ENCODE data around the gene IL1R1. TPM values are rescaled to one million over a fixed set of nuclear protein-coding genes. Genes with fewer than 3 reads are reported as not detected.

The IL1R1 gene
- total RNA-seq, 2 experiments from 2014 or later, result not detected

DNA sequence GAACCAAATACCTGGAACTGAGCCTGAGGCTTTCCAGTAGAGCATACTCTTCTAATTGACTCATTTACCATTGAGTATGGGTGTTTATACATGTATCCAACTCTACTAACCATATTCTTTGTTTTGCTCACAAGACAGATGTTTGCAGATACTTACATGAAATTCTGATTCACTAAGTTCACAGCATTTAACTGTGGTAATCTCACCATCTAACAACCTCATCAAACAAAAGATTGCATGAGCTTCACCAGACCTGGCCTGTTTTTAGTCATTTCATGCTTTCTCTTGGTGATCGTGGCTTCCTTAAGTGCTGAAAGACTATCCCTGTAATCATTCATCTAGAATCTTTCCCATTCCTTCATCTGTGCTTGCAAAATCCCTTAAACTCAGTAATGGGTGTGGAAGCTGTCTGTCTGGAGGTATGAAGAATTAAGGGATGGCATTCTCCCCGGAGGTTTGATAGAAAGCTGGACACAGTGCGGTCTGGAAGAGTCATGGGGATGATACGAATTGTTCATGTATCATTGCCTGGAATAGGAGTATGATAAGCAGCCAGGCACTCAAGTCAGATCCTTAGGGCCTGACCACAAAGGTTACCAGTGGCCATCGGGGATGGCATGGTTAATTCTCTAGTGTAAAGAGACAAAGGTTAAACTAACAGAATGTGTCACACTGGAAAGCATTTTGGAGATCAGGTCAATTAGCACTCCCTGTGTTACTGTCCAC lies 42.0 kb upstream of the IL1R1 start:
- Histone ChIP-seq H3K9me3 (ENCODE audit: low read length) (0 out of 2 replicates have a peak, but pooled peaks cover 4% of the 10 kb centered on the region), H3K27ac (ENCODE audit: low read depth, low read length, poor library complexity, severe bottlenecking) (no peak overlapping the region), H3K9me2 (ENCODE audit: insufficient read depth, low read length) (no peaks in the 10 kb centered on the region), H3K4me2 (ENCODE audit: low read length) (no peak overlapping the region), H3K79me2 (ENCODE audit: insufficient read depth, low read depth, low read length) (no peaks in the 10 kb centered on the region), H3K36me3 (ENCODE audit: insufficient read depth, low read length) (no peaks in the 10 kb centered on the region), H3K4me1 (ENCODE audit: insufficient read depth, low read length, poor library complexity, severe bottlenecking) (no peaks in the 10 kb centered on the region), H2AFZ (ENCODE audit: low read length) (no peak overlapping the region), H3K4me3 (ENCODE audit: low read depth, low read length, poor library complexity, severe bottlenecking) (no peak overlapping the region), H4K20me1 (ENCODE audit: insufficient read depth, low read length) (no peaks in the 10 kb centered on the region)
- DNase-seq (ENCODE audit: low spot score), result no peak
- TF ChIP-seq, protein P1, sequence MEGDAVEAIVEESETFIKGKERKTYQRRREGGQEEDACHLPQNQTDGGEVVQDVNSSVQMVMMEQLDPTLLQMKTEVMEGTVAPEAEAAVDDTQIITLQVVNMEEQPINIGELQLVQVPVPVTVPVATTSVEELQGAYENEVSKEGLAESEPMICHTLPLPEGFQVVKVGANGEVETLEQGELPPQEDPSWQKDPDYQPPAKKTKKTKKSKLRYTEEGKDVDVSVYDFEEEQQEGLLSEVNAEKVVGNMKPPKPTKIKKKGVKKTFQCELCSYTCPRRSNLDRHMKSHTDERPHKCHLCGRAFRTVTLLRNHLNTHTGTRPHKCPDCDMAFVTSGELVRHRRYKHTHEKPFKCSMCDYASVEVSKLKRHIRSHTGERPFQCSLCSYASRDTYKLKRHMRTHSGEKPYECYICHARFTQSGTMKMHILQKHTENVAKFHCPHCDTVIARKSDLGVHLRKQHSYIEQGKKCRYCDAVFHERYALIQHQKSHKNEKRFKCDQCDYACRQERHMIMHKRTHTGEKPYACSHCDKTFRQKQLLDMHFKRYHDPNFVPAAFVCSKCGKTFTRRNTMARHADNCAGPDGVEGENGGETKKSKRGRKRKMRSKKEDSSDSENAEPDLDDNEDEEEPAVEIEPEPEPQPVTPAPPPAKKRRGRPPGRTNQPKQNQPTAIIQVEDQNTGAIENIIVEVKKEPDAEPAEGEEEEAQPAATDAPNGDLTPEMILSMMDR (conservative IDR thresholded peaks at IDR 0.05; ENCODE audit: low read length), result no peak
- TF ChIP-seq EZH2phosphoT487 (IDR thresholded peaks at IDR 0.05; ENCODE audit: borderline replicate concordance, low read depth, low read length), result no peak
- CTCF ChIA-PET (ENCODE audit: unreplicated experiment), result no interaction called here
- POLR2A ChIA-PET, result no interaction called here
- BruUV-seq (replicated peaks), result no TSS peak
- intact Hi-C loops (cut with micrococcal nuclease; ENCODE audit: unreplicated experiment), result no loop called here

DNA sequence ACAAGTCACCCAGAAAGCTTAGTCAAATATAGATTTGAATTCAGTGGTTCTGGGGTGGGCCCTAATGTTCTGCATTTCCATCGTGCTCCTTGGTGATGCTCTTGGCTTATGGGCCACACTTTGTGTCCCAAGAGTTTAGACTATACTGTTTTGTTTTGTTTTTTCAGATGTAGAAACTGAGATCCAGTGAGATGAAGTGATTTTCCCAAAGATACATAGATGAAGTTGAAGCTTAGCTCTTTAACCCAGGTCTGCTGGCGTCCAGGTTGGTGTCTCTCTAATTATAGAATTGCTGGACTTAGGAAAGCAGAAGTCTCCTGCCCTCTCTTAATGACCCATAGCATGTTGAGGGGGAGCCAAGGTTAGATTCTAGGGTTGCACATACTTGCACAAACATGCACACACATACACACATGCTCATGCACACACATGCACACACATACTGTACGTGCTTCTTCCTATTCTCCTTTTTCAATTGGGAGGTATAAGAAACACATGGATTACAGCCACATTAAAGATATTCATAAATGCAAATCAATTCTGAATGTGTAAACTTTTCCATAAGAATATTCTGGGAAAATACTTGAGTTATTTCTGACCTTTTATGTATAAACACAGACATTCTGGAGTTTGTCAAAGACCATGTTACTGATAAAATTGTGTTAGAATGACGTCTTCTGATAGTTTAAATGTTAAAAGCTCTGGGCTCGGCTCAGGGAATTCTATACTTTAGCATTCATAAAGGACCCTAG lies 41.3 kb upstream of the IL1R1 start:
- H3K4me1 ChIP-seq (ENCODE audit: insufficient read depth, low read length, poor library complexity, severe bottlenecking), result no peaks in the 10 kb centered on the region
- H3K4me2 ChIP-seq (ENCODE audit: low read length), result no peak overlapping the region
- ChIA-PET CTCF (ENCODE audit: unreplicated experiment) (no interaction called here), POLR2A (no interaction called here)
- H3K9me2 ChIP-seq (ENCODE audit: insufficient read depth, low read length), result no peaks in the 10 kb centered on the region
- no TSS peak for BruUV-seq (replicated peaks)
- H3K9me3 ChIP-seq (ENCODE audit: low read length), result 0 out of 2 replicates have a peak, but pooled peaks cover 4% of the 10 kb centered on the region
- no peaks in the 10 kb centered on the region for H3K79me2 ChIP-seq (ENCODE audit: insufficient read depth, low read depth, low read length)
- H2AFZ ChIP-seq (ENCODE audit: low read length), result no peak overlapping the region
- H3K36me3 ChIP-seq (ENCODE audit: insufficient read depth, low read length), result no peaks in the 10 kb centered on the region
- DNase-seq (ENCODE audit: low spot score), result no peak
- no peak overlapping the region for H3K27ac ChIP-seq (ENCODE audit: low read depth, low read length, poor library complexity, severe bottlenecking)
- H4K20me1 ChIP-seq (ENCODE audit: insufficient read depth, low read length), result no peaks in the 10 kb centered on the region
- intact Hi-C loops (cut with micrococcal nuclease; ENCODE audit: unreplicated experiment), result no loop called here
- TF ChIP-seq EZH2phosphoT487 (IDR thresholded peaks at IDR 0.05; ENCODE audit: borderline replicate concordance, low read depth, low read length), result no peak
- TF ChIP-seq, protein P1 (conservative IDR thresholded peaks at IDR 0.05; ENCODE audit: low read length), result no peak
- no peak overlapping the region for H3K4me3 ChIP-seq (ENCODE audit: low read depth, low read length, poor library complexity, severe bottlenecking)

Data from OCI-LY7 (cell line).